Measurements from ENCODE around the gene TMPRSS4.
"Not testable (repeated sequence)": the region's sequence is repeated elsewhere in the genome, so short reads cannot be mapped to it uniquely, and the experiment has no call there.

Gene TMPRSS4

DNA sequence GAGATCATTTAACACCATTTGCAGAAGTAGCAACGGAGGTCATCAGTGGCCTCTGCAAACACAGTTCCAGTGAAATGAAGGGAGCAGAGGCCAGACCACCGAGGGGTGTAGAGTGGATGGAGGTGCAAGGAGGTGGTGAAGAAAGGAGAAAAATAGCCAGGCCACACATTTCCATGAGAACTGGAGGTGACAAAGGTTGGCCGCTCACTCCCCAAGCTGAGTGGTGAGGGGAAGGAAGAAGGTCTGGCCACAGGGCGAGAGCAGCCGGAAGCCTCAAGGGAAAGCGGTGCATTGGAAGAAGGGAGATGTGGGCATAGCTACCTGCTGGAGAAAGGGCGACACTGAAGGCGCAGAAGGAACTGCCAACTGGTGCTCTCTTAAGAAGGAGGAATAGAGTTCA, 20.1 kb upstream of the TMPRSS4 start:
- DNase-seq: no peak

DNA sequence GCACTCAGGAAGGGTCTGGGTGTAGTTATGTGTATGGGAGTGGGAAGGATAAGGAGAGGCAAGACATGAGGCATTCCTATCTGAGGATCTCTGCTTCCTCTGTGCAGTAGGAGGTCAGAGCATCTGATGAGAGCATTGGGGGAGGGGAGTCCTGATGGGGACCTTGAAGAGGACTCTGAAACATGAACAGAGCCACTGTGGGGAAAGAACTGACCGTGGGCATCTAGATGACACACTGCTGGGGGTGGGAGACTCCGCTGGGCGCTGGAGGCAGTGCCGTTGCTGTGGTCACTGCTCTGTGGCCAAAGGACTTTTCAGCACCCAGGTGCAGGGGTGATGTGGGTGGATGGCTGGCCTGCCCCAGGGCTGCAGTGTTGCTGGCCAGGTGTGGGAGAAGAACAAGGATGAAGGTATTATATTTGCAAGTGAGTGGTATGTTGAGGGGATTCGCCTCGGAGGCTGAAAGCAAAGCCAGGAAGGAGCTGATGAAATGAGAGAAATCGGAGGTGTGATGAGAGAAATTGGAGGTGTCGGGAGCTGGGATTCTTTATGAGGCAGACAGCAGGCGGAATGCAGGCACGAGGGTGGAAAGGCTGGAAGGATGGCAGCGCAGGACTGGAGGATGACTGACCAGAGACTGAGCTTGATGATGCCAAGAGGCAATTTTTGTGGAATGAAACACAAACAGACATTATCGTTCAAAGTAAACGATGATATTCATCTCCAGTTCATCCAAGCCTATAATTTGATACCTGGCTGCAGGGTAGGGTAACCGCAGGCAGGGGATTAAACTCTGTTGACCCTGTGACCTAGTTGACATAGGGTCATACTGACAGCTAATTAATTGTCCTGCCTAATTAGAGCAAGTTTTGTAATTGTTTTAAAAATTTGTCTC, 19.4 kb upstream of the TMPRSS4 start:
- no peak for DNase-seq

DNA sequence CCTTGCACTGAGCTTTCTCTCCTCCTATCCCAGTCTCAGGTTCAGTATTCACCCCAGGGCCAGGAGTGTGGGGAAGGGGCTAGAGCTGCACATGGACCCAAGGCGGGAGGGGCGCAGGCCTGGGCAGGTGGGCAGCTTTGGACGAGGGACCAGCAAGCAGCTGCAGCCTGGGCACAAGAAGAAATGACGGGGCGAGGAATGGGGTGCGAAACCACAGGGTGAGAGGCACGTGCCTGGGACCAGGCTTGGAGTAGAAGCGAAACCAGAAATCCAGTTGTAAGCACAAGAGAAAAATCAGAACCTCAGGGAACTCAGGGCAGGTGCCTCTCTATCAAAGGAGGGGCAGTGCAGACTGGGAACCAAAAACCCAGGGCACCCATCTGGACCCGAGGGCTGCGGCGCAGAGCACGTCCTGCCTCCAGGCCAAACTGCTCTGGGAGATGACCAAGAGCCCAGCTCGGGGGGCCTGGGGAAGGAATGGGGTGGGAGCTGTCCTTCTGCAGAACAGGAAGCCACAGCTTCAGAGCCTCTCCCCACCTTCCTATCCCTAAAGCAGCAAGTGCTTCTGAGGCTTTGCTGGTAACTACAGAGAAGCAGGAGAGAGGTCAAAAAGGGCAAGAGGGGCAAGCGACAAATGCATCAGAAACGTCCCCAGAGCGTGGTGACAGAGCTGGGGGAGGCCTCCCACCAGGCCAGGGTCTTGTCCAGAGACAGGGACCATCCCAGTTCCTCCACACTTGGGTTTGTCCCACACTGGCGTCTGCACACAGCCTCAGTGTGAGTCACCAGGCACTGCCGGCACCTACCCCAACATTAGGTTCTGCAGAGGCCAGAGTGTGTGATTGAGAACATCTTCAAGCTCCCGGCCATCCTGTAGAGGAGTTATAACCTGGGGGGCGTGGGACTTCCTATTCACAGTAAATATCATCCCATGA, 18.3 kb upstream of the TMPRSS4 start:
- no peak for DNase-seq

DNA sequence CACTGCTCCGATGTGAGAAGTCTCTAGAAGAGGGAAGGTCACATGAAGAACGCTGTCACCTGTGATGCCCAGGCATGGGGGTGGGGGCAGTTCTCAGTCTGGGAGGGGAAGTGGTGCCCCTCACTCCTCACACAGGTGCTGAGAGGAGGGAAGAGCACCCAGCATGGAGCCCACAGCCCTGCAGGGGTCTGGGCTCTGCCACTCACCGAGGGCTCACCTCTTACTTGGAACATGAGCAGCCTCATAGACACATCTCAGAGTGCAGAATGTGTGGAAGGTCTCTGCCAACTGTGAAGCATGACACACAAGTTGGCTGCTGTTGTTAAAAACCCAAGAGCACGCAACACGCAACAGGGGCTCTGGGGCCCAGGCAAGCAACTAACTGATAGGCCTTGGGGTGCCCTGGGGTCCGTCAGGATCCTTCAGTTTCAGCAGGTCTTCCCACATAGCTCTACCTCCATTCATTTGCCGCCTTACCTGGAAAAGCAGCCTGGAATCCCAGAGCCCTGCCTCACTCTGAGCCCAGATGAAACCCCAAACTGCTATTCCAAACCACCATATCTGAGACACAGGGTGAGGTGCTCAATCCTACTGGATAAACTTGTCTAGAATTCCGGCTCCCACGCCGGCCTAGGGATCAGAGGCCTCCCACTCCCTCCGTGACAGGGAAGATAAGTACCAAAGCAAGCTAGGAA, 17.5 kb upstream of the TMPRSS4 start:
- no peak for DNase-seq

DNA sequence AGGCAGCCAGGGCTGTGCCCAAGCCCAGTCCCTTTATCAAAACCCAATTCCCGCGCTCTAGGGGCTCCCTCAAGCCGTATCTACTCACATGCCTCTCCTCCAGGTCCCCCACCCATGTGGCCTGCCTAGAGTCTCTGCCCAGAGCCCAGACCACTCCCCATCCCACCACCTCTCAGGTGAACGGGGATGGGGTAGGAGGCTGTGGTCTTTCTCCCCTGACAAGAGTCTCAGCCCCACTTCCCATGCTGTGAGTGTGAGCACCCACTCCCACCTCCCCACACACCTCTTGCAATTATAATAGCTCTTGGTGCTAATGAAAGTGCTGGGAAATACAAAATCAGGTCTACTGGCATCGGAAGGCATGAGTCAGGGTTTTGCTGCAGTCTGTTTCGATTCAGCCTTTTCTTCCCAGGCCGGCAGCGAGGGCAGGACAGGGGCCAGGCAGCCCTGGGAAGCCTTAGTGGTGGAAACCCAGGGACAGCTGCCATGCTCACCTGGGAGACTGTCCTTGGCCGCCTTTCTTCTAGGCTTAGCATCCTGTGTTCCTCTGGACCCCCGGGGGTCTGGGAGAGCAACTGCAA, 16.7 kb upstream of the TMPRSS4 start:
- DNase-seq: no peak

DNA sequence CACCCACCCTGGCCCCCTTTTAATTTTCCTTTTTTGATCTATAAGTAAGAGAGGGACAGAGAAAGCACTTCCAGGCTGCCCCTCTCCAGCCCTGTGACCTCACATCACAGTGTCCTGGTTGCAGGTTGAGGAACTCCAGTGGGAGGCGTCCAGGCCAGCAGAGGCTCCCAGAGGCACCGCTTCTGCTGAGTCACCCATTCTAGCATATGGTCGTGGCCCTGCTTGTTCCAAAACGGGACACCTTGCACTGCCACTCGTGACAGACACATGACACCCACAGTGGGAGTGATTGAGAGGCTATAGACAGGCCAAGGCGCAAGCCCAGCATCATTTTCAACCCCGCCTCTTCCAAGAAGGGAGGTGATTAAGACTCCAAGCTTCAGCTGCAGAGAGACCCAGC, 16.0 kb upstream of the TMPRSS4 start:
- DNase-seq: no peak

DNA sequence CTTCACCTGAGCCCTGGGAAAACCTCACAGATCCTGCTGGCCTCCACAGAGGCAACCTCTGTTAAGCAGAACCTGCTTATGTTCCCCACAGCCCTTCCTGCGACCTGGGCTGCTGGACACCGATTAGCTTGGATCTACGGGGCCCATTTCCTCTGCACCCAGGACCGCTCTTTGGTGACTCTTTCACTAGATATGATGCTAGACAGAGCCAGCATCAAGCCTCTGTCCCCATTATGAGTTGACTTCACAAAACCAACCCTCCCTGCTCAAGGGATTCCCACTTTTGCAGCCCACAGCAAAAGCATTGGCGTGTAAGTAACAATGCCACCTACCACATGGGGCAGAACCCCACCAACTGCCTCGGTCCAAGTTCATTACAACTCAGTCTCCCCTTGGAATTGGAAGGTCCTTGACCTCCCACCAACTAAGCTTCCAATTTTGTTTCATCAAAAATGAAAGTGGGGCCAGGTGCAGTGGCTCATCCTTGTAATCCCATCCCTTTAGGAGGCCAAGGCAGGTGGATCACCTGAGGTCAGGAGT, 15.2 kb upstream of the TMPRSS4 start:
- no peak for DNase-seq

DNA sequence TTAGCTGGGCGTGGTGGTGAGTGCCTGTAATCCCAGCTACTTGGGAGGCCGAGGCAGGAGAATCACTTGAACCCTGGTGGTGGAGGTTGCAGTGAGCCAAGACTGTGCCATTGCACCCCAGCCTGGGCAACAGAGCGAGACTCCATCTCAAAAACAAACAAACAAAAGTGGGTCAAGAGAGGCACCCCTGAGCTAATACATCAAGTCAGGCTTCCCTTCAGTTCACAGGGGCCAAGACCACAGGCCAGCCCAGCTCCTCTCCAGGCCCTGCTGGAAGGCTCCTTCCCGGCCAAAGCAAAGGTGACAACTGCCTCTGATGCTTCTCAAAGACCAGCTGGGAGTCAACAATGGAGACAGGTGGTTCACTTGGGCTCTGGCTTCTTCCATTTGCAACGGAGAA, 14.7 kb upstream of the TMPRSS4 start:
- DNase-seq: not testable (repeated sequence)

DNA sequence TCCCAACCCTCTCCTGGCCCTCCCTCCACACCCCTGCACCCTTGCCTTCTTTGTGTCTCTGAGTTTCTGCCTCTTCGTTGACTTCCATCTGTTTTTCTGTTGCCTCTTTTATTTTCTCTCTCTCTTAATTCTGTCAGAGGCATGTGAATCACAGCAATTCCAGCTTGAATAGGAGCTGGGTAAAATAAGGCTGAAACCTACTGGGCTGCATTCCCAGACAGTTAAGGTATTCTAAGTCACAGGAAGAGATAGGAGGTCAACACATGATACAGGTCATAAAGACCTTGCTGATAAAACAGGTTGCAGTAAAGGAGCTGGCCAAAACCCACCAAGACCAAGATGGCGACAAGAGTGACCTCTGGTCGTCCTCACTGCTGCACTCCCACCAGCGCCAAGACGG, 14.2 kb upstream of the TMPRSS4 start:
- DNase-seq: not testable (repeated sequence)

DNA sequence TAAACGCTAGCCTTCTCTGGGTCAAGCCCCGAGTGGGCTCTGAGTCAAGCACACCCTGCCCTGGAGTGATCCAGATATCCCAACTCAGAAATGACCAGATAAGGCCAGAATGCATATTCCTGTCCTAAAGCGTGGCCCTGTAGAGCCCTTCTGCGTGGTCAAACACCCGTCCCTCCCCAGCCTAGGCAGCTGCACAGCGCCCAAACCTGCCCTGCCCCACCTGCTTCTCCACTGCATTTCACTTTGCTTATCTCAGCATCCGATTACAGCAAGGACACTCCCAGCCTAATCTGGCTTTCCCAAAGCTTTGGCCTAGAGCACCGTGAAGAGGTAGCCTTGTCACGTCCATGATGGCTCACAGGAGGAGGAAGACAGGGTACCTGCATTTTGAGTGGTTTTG, 11.9 kb upstream of the TMPRSS4 start:
- no peak for DNase-seq

DNA sequence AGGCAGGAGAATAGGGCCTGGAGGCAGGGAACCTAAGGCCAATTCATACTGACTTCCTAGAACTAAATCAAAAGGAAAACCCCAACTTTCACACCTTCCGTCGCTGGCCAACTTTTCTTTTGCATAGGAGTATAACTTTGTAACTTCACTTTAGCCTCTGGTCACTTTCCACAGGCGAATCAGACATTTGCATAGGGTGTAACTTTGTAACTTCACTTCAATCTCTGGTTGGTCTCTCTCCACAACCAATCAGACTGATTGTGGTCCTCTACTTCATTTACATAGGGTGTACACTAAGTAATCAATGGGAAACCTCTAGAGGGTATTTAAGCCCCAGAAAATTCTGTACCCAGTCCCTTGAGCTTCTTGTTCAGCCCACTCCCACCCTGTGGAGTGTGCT, 11.5 kb upstream of the TMPRSS4 start:
- DNase-seq: no peak

DNA sequence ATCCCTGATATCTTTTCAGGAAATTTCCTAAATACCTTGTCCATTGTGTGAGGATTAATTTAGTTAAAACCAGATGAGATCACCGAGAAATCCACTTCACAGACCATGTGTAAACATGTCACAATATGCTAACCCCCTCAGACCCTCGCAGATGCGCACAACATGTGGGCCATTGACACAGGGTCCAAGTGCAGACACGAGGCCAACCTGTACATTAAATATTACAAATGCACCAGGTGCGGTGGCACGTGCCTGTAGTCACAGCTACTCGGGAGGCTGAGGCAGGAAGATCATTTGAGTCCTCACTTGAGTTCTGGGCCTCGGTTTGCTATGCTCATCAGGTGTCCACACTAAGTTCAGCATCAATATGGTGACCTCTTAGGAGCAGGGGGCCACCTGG, 9.9 kb upstream of the TMPRSS4 start:
- no peak for DNase-seq

DNA sequence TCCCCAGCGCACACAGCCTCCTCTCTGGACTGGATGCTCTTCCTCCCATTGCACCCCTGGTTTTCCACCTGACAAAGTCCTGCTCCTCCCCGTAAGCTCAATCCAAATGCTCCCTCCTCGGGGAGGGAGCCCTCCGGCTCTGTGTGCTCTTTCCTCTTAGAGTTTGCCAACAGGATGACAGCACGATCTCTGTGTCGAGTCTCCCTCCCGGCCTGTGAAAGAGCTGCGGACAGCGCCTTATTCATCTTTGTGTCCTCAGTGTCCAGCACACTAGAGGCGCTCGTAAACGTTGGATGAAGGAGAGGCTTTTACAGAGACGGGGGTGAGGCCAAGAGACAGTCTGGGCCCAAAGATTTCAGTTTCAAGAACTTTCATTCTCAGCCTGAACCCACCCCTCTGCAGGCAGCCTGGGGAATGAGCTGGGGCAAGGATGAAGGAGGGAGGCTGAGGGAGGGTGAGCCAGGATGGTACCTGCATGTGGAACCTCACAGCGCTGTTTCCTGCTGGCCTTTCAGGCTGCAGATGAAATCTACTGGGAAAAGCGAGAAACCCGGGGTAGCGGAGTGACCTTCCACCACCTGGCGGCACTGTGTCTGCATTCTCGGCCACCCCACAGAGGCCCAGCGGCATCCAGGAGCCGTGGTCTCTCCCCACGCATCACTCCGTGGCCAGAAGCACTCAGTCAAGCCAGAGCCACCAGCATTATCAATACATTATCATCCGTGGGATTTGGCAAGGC, 8.5 kb upstream of the TMPRSS4 start:
- DNase-seq: no peak

DNA sequence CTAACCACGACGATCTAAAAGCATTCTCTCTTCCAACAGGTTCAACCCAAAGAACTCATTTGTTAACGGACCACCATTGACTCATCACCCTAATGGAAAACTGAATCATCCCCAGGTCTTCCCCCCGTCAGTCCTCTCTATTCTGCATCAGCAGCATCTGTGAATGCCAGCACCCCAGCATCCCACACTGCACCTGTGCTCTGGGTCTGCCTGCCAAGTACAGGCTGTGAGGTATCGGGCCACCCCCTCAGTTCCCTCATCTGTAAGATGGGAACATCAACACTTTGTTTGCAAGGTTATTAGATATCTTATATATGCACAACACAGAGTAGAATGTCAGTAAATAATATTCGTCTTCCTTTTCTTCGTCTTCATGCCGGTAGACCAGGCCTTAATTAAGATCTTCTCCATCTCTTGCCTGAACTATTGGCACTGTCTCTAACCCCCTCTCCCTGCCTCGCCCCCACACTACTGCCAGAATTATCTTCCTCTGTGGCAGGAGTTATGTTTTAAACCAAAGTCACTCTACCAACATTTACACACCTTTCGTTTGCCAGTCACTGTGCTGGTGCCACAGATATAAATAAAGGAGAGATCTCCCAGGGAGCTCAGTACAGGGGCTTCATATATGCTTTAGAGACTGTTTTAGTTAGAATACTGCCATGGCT, 7.8 kb upstream of the TMPRSS4 start:
- no peak for DNase-seq

DNA sequence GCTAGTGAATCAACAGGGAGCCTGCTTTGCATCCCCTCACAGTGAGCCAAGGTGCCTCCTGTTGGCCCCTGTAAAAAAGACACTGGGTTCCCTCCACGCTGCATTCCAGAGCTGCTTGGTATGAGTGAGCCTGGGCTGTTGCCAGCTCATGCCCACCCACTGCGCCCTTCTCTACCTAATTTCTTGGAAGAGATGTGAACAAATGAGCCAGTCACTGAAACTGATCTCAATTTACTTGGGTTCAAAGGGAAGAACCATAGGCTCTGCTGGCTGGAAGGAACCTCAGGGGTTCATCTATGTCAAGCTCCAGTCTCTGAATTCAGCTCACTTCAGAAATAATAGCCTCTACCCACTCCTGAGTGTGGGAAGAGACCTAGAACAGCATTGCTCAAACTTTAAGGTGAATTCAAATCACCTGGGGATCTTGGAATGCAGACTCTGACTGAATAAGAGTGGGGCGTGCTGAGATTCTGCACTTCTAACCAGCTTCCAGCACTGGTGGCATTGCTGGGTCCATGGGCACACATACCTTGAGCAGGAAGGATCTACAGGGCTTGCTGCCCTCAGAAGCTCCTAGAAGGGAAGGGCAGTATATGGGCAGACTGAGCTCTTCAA, 5.4 kb upstream of the TMPRSS4 start:
- DNase-seq: no peak

DNA sequence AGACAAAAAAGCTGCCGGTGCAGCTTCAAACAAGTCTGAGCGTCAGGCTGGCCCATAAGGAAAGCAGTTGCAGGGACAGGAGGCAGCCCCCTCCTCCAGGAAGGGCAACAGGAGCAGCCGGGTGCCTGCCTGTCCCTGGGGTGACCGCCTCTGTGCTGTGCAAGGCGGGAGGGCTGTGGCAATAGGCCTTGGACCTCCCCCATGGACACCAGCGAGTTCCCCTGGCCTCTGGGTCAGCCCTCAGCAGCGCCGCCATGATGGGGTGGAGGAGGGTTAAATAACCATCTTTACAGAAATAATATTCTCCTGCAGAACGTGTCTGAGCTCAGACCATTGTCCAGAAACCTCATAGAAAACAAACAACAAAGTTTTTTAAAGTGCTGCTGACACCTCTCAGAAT, 3.3 kb upstream of the TMPRSS4 start:
- no peak for DNase-seq

DNA sequence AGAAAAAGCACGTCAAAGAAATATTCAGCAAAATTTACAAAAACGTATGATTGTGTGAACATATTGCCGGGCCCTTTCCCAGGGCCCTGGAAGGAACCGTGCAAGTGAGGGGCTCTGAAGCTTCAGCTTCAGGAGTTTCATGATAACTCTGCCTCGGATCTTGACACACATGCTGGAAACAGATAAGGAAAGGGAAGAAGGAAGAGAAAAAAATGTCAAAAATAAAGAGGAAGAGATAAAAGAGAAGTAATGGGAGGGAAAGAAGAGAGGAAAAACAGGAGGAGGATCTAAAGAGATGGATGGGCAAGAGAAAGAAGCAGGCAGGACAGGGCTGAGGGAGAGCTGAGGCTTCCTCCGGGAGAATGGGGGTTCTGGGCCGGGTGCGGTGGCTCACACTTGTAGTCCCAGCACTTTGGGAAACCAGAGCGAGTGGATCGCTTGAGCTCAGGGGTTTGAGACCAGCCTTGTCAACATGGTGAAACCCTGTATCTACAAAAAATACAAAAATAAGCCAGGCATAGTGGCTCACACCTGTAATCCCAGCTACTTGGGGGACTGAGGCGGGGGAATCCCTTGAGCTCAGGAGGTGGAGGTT, 2.7 kb upstream of the TMPRSS4 start:
- no peak for DNase-seq

DNA sequence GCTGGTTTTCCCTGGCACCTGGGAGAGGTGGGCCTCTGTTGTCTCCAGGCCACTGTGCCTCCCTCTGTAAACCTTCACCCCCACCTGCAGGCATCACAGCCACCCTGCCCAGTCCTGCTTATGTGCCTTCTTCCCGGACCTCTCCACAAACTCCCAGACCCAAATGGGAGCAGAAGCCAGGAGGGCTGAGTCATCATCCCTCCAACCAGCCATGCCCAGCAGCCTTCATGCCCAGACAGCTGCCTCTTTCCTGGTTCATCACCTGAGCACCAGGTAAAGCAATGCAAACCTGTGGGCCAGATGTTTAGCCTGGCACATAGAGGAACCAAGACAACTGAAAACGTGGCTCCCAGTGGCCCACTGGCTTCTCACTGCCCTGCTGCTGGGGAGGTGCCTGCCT, 2.1 kb upstream of the TMPRSS4 start:
- DNase-seq: no peak

DNA sequence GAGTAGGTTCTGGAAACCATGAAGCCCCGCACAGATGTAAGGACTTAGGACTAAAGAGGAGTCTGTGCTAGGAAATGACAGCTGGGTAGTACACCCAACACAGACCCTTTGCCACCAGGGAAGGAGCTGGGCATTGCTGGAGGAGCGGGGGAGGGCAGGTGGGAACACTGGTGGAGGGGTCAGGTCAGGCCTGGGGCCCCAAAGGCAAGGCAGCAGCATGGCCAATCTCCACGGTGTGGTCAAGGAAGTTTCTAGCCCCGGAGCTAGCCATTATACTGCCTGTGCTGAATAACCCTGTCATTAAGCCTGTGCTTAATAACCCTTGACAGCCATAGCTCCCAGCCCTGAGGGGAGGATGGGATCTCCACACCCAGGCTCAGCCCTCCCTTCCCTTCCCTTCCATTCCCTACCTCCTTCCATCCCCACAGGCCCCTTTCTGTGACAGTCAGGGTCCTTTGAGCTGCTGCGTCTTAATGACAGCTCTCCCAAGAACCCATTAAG, 2.1 kb downstream of the TMPRSS4 start:
- no peak for DNase-seq

DNA sequence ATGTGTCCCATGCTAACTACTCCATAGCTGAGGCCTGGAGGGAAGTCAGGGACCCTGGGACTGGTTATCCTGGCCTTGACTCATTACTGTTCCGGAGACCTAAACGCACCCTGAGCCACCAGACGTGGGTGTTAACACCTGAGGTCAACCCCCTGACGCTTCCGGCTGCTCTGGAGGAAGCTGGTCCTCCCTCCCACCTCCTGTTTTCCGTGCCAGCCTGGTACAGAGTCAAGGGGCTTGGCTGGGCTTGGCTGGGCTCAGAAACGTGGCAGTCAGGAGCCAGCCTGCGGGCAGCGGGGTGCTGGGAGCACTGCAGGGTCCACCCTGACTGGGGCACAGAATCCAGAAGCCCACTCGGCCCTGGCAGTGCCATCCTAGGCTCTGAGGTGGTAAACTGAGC, 2.6 kb downstream of the TMPRSS4 start:
- no peak for DNase-seq

All from NK-92 treated with Interleukin-12 subunit alpha and Interleukin-12 subunit beta, amount 100 ng/mL, for 24 hours (cell line).